Thyroid gland (tissue), 4 donors: ENCODE measurements around the gene MTA1.

Experiments
- POLR2A ChIP-seq, 2 donors: fragments of 450-650 bp; IDR thresholded peaks; one replicate each; pipeline ENCODE4 v1.6.1; 2017; ENCODE audit warnings: antibody characterized with exemption in 2 of 2, mild to moderate bottlenecking in 2 of 2, moderate library complexity in 1 of 2
- TF ChIP-seq, protein P1 (sequence below), 6 experiments: fragments of 200-600 bp in 3 of 6; fragments of 450-650 bp in 3 of 6; sonication (generic) in 3 of 6; IDR thresholded peaks; one replicate each; pipeline ENCODE4 v1.5.1; 2016 to 2019; ENCODE audit warnings: antibody characterized with exemption in 6 of 6, mild to moderate bottlenecking in 2 of 6, inconsistent platforms in 1 of 6, moderate library complexity in 1 of 6

DNA sequence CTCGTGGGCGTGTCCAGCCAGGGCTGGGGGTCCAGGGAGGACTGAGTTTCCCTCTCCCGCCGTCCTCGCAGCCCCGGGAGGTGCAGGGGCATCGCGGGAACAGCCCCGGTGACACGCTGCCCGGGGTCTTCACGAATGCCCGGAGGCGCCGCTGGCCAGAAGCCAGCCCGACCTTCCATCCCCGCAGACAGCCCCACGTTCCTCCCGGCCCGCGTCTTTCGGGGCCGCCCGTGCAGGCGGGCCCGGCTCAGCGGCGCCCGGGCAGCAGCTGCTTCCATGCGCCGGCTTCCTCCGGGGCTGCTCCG lies 70.6 kb downstream of the MTA1 start:
- no peak for TF ChIP-seq POLR2A (IDR thresholded peaks at IDR 0.05)
- TF ChIP-seq, protein P1, sequence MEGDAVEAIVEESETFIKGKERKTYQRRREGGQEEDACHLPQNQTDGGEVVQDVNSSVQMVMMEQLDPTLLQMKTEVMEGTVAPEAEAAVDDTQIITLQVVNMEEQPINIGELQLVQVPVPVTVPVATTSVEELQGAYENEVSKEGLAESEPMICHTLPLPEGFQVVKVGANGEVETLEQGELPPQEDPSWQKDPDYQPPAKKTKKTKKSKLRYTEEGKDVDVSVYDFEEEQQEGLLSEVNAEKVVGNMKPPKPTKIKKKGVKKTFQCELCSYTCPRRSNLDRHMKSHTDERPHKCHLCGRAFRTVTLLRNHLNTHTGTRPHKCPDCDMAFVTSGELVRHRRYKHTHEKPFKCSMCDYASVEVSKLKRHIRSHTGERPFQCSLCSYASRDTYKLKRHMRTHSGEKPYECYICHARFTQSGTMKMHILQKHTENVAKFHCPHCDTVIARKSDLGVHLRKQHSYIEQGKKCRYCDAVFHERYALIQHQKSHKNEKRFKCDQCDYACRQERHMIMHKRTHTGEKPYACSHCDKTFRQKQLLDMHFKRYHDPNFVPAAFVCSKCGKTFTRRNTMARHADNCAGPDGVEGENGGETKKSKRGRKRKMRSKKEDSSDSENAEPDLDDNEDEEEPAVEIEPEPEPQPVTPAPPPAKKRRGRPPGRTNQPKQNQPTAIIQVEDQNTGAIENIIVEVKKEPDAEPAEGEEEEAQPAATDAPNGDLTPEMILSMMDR (IDR thresholded peaks at IDR 0.05): no peak
